GM12891 (cell line): ENCODE data around the gene APBB2.

Experiments
- DNase-seq: peaks from one replicate; pipeline ENCODE4 v3.0.0; 2011; ENCODE audit warnings: low spot score; ENCODE audit not compliant: insufficient read length
- FAIRE-seq: peaks from 2 replicates; lab custom pipeline; 2011; peaks lifted over from hg19 to GRCh38; lab: Jason Lieb, UNC
- PAX5 ChIP-seq: IDR thresholded peaks from 2 replicates; pipeline ENCODE4 v1.6.1; 2011; ENCODE audit warnings: low read length, moderate library complexity, mild to moderate bottlenecking; ENCODE audit not compliant: insufficient read depth, severe bottlenecking
- POLR2A ChIP-seq: IDR thresholded peaks from 2 replicates; pipeline ENCODE4 v1.6.1; 2011; ENCODE audit warnings: low read depth, low read length, control low read depth
- POLR2AphosphoS5 ChIP-seq: IDR thresholded peaks from 2 replicates; pipeline ENCODE4 v1.6.1; 2011; ENCODE audit warnings: low read depth, low read length, control low read depth
- POU2F2 ChIP-seq: IDR thresholded peaks from 2 replicates; pipeline ENCODE4 v1.6.1; 2011; ENCODE audit warnings: low read depth, mild to moderate bottlenecking, control low read depth, low read length, moderate library complexity
- SPI1 ChIP-seq: IDR thresholded peaks from 2 replicates; pipeline ENCODE4 v1.6.1; 2011; ENCODE audit warnings: low read depth, low read length, control low read depth
- TAF1 ChIP-seq: IDR thresholded peaks from 2 replicates; pipeline ENCODE4 v1.6.1; 2011; ENCODE audit warnings: low read depth, low read length, control low read depth

Gene APBB2

DNA sequence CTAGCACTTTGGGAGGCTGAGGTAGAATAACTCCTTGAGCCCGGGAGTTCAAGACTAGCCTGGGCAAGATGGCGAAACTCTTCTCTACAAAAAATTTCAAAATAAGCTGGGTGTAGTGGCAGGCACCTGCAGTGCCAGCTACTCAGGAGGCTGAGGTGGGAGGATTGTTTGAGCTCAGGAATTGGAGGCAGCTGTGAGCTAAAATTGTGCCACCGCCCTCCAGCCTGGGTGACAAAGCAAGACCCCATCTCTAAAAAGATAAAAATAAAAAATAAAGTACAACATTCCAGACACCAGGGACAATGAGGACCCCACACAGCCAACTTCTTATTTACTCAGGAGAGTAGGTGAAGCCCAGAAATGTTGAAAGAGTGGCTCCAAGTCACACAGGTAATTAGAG is 53.0 kb downstream of the APBB2 start:
- FAIRE-seq (no peak), DNase-seq (no peak)
- no peak for TF ChIP-seq SPI1
- no peak for TF ChIP-seq POLR2A
- no peak for TF ChIP-seq POLR2AphosphoS5
- no peak for TF ChIP-seq POU2F2
- TF ChIP-seq TAF1, result no peak

DNA sequence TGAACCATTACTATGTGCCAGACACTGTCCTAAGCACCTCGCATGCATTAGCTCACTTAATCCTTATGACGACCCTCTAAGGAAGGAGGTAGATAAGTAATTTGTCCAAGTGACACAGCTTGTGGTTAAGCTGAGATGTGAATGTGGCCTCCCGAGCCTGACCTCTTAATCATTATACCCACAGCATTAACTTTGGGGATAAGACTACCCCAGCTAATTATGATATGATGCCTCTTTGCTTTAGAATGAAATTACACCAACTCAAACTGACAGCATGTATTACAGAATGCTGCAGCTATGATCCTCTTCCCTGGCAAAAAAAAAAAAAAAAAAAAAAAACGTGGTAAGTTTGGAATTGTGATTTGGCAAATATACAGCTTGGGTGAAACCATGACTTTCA is 53.5 kb downstream of the APBB2 start:
- TF ChIP-seq TAF1, result no peak
- no peak for TF ChIP-seq POU2F2
- TF ChIP-seq POLR2A, result no peak
- no peak for TF ChIP-seq POLR2AphosphoS5
- no peak for TF ChIP-seq PAX5
- no peak for TF ChIP-seq SPI1
- FAIRE-seq (peak; percentile 20), DNase-seq (no peak)

DNA sequence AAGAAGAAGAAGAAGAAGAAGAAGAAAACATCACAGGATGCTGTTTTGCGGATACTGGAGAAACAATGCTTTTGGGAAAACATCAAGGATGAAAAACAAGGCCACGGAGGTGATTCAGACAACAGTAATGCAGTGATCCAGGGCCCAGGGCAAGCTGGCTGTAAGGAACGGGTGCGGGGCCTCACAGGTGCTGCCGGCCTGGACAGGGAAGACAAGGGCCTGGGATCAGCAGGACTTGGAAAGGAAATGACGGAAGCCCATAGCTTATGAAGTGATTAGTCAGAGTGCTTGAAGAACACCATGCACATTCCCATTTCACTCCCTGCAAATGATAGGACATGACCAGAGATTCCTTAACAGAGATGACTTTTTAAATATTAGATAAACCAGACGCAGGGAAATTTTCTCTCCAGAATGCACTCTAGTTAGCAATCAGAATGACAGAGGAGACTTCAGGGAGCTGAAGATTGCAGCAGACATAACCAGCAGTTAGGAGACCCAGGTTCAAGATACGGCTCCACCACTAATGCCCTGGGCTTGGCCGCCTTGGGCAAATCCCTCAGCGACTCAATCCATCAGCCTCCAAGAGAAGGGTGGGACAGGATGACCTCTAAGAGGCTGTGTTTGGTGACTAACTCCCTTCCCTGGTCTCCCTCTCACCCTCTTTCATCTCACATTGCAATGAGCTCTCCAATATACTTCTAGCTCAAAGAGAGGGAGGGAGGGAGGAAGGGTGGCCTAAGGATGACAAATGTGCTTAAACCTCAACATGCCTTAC is 54.1 kb downstream of the APBB2 start:
- DNase-seq (no peak), FAIRE-seq (no peak)
- TF ChIP-seq POLR2AphosphoS5 (no peak), TAF1 (no peak), PAX5 (no peak), POU2F2 (no peak)

DNA sequence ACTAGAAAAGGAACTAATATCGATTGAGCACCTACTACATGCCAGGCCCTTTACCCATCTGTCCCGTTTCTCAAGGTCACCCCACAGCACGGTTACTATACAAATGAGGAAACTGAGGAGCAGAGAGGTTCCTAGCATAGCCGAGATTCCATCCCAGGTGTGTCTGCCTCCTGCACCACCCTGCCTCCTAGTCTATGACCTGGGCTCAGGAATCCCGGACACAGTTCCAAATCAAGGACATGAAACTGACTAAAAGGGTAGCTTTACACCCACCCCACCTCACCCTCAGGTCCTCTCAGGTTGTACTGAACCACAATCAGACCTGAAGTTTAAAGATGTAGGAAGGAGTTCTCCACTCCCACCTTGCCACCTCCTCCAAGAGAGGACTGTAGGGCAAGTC is 55.6 kb downstream of the APBB2 start:
- no peak for TF ChIP-seq PAX5
- no peak for TF ChIP-seq SPI1
- TF ChIP-seq POLR2A, result no peak
- TF ChIP-seq TAF1, result no peak
- TF ChIP-seq POLR2AphosphoS5, result no peak
- no peak for TF ChIP-seq POU2F2

DNA sequence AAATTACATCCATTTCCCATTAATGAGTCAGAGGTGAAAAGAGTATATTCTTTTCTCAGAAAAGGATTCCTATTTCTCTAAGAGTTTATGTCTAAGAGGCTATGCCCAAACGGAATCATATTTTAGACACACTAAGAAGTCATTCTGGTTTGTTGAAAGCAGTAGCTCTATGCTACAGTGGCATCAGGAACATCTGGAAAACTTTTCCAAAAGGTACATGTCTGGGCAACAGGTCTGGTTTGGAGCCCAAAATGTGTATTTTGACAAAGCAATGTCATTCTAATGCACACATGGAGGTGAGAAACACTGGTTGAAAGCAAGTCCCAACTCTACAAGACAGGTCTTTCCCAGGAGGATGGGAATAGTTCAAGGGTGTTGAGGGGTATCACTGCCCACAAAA is 56.1 kb downstream of the APBB2 start:
- TF ChIP-seq POLR2A (no peak), SPI1 (no peak), TAF1 (no peak), POLR2AphosphoS5 (no peak), POU2F2 (no peak), PAX5 (no peak)
- DNase-seq, result no peak
- no peak for FAIRE-seq

More for the DNA sequence above, 55.6 kb downstream of the APBB2 start:
- FAIRE-seq (no peak), DNase-seq (no peak)

DNA sequence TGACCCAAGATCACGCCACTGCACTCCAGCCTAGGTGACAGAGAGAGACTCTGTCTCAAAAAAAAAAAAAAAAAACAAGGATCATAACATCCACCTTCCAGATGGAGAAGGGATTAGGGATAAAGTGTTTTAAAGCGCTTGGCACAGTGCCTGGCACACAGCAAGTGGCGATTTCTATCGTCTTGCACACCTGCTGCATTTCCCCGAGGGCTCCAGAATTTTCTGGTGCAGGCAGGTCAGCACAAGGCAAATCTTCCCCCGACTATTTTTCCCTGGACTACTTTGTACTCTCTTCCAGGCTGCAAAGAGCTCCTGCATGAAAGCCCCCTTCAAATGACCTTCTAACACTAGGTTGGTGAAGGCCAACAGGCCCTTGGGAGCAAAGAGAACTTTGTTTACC is 57.3 kb downstream of the APBB2 start:
- TF ChIP-seq POU2F2 (no peak), SPI1 (no peak), PAX5 (no peak), POLR2AphosphoS5 (no peak), TAF1 (no peak)
- DNase-seq, result no peak
- no peak for FAIRE-seq

DNA sequence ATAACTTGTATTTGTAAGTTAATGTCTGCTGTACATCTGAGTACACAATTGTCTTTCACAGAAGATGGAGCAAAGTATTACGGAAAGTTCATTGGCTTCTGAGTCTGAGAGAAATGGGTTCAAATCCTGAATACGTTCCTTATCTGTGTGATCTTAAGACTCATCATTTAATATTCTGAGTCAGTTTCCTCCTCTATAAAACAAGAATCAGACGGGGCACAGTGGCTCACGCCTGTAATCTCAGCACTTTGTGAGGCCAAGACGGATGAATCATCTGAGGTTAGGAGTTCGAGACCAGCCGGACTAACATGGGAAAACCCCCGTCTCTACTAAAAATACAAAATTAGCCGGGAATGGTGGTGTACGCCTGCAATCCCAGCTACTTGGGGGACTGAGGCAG is 57.8 kb downstream of the APBB2 start:
- FAIRE-seq (no peak), DNase-seq (no peak)
- TF ChIP-seq PAX5 (no peak), POLR2A (no peak), POLR2AphosphoS5 (no peak), POU2F2 (no peak)

DNA sequence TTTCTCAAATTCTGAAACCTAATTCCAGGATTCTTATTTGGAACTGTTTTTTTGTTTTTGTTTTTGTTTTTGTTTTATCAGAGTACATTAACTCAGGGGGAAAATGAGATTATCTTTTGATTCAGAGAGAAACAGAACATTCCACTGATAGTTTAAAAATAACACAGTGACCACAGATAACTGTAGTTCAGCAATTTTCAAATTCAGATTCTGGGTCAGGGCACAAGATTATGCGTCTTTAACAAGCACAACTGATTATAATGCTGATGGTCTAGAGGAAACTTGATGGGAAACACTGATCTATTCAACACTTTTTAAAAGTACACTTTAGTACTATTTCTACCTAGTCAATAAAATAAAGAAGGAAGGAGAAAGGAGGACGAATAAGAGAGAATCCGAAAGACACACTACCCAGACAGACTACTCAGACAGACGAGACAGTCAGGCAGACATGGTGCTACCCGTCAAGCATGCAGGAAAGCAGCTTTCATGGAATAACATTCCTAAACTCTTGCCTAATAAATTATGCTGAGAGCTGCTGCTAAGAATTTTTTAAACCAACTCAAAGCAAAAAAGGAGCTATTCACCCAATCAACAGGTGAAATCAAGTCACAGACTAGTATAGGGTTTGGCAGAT is 59.0 kb downstream of the APBB2 start:
- no peak for DNase-seq
- FAIRE-seq, result no peak
- TF ChIP-seq POLR2AphosphoS5 (no peak), TAF1 (no peak), POU2F2 (no peak), POLR2A (no peak)

DNA sequence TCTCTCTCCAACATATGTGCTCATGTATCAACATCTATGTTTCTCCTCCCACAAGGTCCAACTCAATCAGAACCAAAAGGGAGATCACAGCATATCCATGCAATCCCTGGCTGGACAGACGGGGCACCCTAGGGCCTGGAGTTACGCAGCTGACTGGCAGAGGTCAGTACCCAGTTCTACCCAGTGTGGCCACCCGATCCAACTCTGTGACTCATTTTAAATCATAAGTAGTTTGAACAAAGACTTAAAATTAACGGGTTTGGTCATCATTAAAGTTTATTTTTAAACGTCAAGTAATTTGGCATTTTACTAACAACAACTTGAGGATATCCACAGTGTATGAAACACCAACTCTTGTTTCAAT is 59.5 kb downstream of the APBB2 start:
- FAIRE-seq, result no peak
- no peak for TF ChIP-seq POLR2A

DNA sequence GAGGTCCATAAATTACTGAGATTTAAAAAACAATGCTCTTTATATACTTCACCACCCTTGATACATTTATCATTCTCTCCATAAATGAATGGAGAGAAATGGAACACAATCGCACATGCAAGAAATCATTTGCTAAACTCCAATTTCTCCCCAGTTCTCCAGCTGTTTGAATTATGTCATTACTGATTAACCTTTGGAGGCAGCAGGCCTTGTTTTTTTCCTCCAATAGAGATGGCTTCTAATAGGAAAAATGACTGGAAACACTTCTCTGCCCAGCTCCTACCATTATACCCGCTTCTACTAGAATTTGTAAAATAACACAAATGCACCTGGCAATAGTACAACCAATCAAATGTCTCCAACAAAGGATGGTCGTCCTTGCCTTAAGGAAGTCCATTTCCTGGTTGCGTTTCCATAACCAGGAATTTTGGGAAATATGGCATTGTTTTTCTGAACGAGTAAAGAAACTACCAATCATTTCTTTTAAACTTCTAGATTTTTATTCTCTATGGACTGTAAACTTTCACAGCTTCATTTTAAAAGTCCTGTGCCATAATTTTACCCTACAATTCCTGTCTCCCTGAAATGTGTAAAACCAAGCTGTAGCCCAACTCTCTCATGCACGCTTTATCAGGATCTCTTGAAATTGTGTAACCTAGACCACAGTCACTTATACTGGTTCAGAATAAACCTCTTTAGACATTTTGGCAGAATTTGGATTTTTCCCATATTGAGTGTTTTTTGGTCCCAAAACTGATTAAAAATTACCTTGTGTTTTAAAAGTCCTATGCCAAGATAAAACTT is 60.1 kb downstream of the APBB2 start:
- TF ChIP-seq POLR2AphosphoS5, result no peak
- TF ChIP-seq PAX5, result no peak
- TF ChIP-seq SPI1, result no peak
- TF ChIP-seq POLR2A, result no peak
- TF ChIP-seq TAF1, result no peak
- no peak for TF ChIP-seq POU2F2
- DNase-seq, result no peak
- no peak for FAIRE-seq

More for the DNA sequence above, 59.5 kb downstream of the APBB2 start:
- no peak for DNase-seq
